Testis (tissue), 3 donors: Measurements from ENCODE around the gene PRPS2. TPM values are rescaled to one million over a fixed set of nuclear protein-coding genes. Genes with fewer than 3 reads are reported as not detected.

Experiments
- DNase-seq: peaks from one replicate; pipeline ENCODE4 v3.0.0-alpha.2; 2019
- H3K27ac ChIP-seq, 2 donors: fragments of 200-600 bp; sonication (generic); one replicate each; pipeline ENCODE4 v1.5.1; 2019
- H3K27me3 ChIP-seq: fragments of 200-600 bp; sonication (generic); one replicate; pipeline ENCODE4 v1.5.1; 2019
- H3K36me3 ChIP-seq: fragments of 200-600 bp; sonication (generic); one replicate; pipeline ENCODE4 v1.5.1; 2017; ENCODE audit warnings: low read depth; ENCODE audit errors: missing control alignments
- H3K4me1 ChIP-seq: fragments of 200-600 bp; sonication (generic); one replicate; pipeline ENCODE4 v1.5.1; 2019
- H3K4me3 ChIP-seq, 2 donors: fragments of 200-600 bp; sonication (generic); one replicate each; pipeline ENCODE4 v1.5.1; 2017 to 2019
- H3K9me3 ChIP-seq: fragments of 200-600 bp; sonication (generic); one replicate; pipeline ENCODE4 v1.5.1; 2017
- POLR2A ChIP-seq: fragments of 450-650 bp; IDR thresholded peaks from one replicate; pipeline ENCODE4 v1.6.1; 2017; ENCODE audit warnings: antibody characterized with exemption, mild to moderate bottlenecking, moderate library complexity
- WGBS, 2 donors: methylation state at CpG; one replicate each; pipeline ENCODE4 v1.1.5; 2018; 5-methylcytosine and 5-hydroxymethylcytosine counted together
- intact Hi-C: fragments of 100-400 bp; cut with DNase I; formaldehyde crosslinking; loops from one replicate; pipeline ENCODE4 v1.15.1; 2023; ENCODE audit warnings: low total_unique reads
- polyA plus RNA-seq: library from polyadenylated mRNA; stranded (reverse); fragments of 350-450 nt; fragmentation: Illumina TruSeq; extraction: RNeasy Lipid Tissue Mini Kit (QIAGEN cat#74804); gene quantifications from one replicate; pipeline ENCODE4 v1.2.3, GENCODE V29; 2014; ENCODE audit warnings: low read depth, low replicate concordance; ENCODE audit not compliant: insufficient read depth
- total RNA-seq, 2 donors: library from RNA; depleted of rRNA; stranded (reverse); fragments of >200 nt; gene quantifications; one replicate each; pipeline ENCODE4 v1.2.3, GENCODE V29; 2016
- TF ChIP-seq, protein P1 (sequence below), 3 experiments: fragments of 450-650 bp in 2 of 3; fragments of 200-600 bp in 1 of 3; sonication (generic) in 1 of 3; IDR thresholded peaks; one replicate each; pipeline ENCODE4 v1.5.1; 2016 to 2019; ENCODE audit warnings: antibody characterized with exemption in 3 of 3, mild to moderate bottlenecking in 2 of 3, moderate library complexity in 1 of 3

Gene PRPS2
- total and polyA plus RNA-seq, 3 donors from 2014 or later = 224 to 693 (median 331) TPM

- Histone ChIP-seq H3K4me1 (no peaks in the 10 kb centered on the region), H3K27me3 (no peaks in the 10 kb centered on the region), H3K9me3 (no peaks in the 10 kb centered on the region), H3K27ac (no peak overlapping the region), H3K4me3 (no peak overlapping the region), H3K36me3 (no peaks in the 10 kb centered on the region)
- intact Hi-C loops = no loop called here
- no peak for DNase-seq
- WGBS, 2 donors = 53 to 78% methylated on average over 2 of the region's 2 CpGs
- no peak for TF ChIP-seq POLR2A
- TF ChIP-seq, protein P1, sequence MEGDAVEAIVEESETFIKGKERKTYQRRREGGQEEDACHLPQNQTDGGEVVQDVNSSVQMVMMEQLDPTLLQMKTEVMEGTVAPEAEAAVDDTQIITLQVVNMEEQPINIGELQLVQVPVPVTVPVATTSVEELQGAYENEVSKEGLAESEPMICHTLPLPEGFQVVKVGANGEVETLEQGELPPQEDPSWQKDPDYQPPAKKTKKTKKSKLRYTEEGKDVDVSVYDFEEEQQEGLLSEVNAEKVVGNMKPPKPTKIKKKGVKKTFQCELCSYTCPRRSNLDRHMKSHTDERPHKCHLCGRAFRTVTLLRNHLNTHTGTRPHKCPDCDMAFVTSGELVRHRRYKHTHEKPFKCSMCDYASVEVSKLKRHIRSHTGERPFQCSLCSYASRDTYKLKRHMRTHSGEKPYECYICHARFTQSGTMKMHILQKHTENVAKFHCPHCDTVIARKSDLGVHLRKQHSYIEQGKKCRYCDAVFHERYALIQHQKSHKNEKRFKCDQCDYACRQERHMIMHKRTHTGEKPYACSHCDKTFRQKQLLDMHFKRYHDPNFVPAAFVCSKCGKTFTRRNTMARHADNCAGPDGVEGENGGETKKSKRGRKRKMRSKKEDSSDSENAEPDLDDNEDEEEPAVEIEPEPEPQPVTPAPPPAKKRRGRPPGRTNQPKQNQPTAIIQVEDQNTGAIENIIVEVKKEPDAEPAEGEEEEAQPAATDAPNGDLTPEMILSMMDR (IDR thresholded peaks at IDR 0.05) = no peak
These were observed 37.8 kb upstream of the PRPS2 start for GRCh38 chrX:12753366-12753765.

DNA sequence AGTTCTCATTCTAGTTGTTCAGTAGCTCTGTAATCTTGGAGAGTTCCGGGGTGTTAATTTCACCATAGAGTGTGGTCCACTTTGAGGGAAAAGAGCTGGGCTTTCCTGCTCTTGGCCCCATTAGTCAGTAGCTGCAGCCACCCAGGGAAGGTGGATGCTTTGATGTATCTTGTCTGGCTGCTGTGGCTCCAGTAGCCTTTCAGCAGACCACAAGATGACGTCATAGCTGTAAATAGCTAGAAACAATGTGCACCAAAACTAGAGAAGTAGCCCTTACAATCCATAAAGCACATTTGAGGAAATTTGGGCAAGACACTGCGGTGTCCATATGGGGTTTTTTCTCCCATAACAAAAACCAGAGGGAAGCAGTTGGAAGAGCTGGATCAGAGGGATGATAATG is 32.9 kb upstream of the PRPS2 start:
- no peaks in the 10 kb centered on the region for H3K27me3 ChIP-seq
- H3K4me3 ChIP-seq = no peak overlapping the region
- intact Hi-C loops = no loop called here
- H3K4me1 ChIP-seq = no peaks in the 10 kb centered on the region
- WGBS, 2 donors = 74 to 88% methylated on average over 3 of the region's 3 CpGs
- no peak for DNase-seq
- H3K36me3 ChIP-seq = no peaks in the 10 kb centered on the region
- H3K9me3 ChIP-seq = no peaks in the 10 kb centered on the region
- H3K27ac ChIP-seq = no peak overlapping the region
- TF ChIP-seq, protein P1 (IDR thresholded peaks at IDR 0.05) = no peak
- no peak for TF ChIP-seq POLR2A

DNA sequence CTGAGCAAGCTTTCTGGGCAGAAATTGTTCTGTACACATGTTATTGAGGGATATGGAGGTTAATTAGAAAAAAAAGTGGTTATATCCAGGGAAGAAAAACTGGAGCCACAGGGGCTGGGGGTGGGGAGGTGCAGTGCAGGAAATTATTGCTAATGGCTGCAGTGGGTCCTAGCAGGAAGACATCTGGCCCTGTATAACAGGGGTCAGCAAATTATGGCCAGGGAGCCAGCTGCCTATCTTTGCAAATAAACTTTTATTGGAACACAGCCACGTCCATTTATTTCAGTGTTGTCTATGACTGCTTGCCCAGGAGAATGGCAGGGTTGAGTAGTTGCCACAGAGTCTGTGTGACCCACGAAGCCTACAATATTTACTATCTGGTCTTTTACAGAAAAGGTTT is 23.4 kb upstream of the PRPS2 start:
- TF ChIP-seq, protein P1 (IDR thresholded peaks at IDR 0.05) = no peak
- TF ChIP-seq POLR2A = no peak
- H3K36me3 ChIP-seq = no peaks in the 10 kb centered on the region
- H3K27me3 ChIP-seq = no peaks in the 10 kb centered on the region
- H3K4me1 ChIP-seq = no peaks in the 10 kb centered on the region
- no peak for DNase-seq
- no peak overlapping the region for H3K27ac ChIP-seq
- no peak overlapping the region for H3K4me3 ChIP-seq
- intact Hi-C loops = no loop called here
- WGBS, 2 donors = 76 to 84% methylated on average over 2 of the region's 2 CpGs
- H3K9me3 ChIP-seq = no peaks in the 10 kb centered on the region

DNA sequence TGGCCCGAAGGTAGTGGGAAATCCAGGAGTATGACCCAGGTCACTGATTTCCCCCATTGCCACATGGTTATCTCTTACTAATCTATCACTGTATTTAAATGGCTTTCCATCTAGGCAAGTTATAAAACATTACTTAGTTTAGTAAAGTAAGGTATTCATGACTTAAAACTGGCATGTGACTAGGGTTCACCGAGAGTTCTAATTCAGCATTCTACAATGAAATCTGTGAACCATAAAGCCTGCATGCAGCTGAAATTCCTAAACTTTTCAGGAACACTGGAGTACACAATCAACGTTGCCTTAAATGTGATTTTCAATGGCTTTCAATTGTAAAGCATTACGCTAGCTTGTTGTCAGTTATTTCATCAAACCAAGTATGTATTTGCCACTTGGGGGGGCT is 22.7 kb upstream of the PRPS2 start:
- intact Hi-C loops = no loop called here
- H3K4me1 ChIP-seq = no peaks in the 10 kb centered on the region
- no peaks in the 10 kb centered on the region for H3K36me3 ChIP-seq
- DNase-seq = no peak
- WGBS, 2 donors = 95 to 97% methylated on average over 4 of the region's 4 CpGs
- H3K9me3 ChIP-seq = no peaks in the 10 kb centered on the region
- H3K27me3 ChIP-seq = no peaks in the 10 kb centered on the region
- H3K4me3 ChIP-seq = no peak overlapping the region
- no peak overlapping the region for H3K27ac ChIP-seq
- TF ChIP-seq POLR2A = no peak
- TF ChIP-seq, protein P1 (IDR thresholded peaks at IDR 0.05) = no peak

- no peaks in the 10 kb centered on the region for H3K27me3 ChIP-seq
- H3K4me1 ChIP-seq = no peaks in the 10 kb centered on the region
- H3K27ac ChIP-seq = no peak overlapping the region
- TF ChIP-seq POLR2A = no peak
- TF ChIP-seq, protein P1 (IDR thresholded peaks at IDR 0.05) = peak; percentile 27 to 59 (median 40)
- intact Hi-C loops = no loop called here
- no peaks in the 10 kb centered on the region for H3K9me3 ChIP-seq
- no peaks in the 10 kb centered on the region for H3K36me3 ChIP-seq
- no peak overlapping the region for H3K4me3 ChIP-seq
- WGBS, 2 donors = 14 to 26% methylated on average over 5 of the region's 5 CpGs
- DNase-seq = no peak
These were observed 20.8 kb upstream of the PRPS2 start for GRCh38 chrX:12770440-12770839.
